Naive B cell (primary cell): ENCODE results near the gene NSUN4. TPM values are rescaled to one million over a fixed set of nuclear protein-coding genes. Genes with fewer than 3 reads are reported as not detected.
"Not testable (repeated sequence)": the region's sequence is repeated elsewhere in the genome, so short reads cannot be mapped to it uniquely, and the experiment has no call there.

ENCODE experiments used
- ATAC-seq, 2 donors: fragments of 150-1000 bp; cut with Tn5 transposase; 2 replicates each; pipeline ENCODE4 v1.10.0; 2021; ENCODE audit warnings: low read depth in 2 of 2, mild to moderate bottlenecking in 2 of 2, moderate library complexity in 2 of 2
- DNase-seq: peaks from one replicate; pipeline ENCODE4 v3.0.0; 2022
- H3K27ac Mint-ChIP-seq, 6 donors: one replicate each; pipeline ENCODE4 v1.8.0; 2020 to 2022; ENCODE audit warnings: mild to moderate bottlenecking in 6 of 6, mixed read lengths in 6 of 6, moderate library complexity in 5 of 6, inconsistent platforms in 2 of 6
- H3K27me3 Mint-ChIP-seq, 3 donors: one replicate each; pipeline ENCODE4 v1.8.0; 2021 to 2022; ENCODE audit warnings: mixed read lengths in 3 of 3, mild to moderate bottlenecking in 1 of 3
- H3K36me3 Mint-ChIP-seq, 2 donors: one replicate each; pipeline ENCODE4 v1.8.0; 2020 to 2022; ENCODE audit warnings: mixed read lengths in 2 of 2, inconsistent platforms in 1 of 2, mild to moderate bottlenecking in 1 of 2
- H3K4me1 Mint-ChIP-seq, 3 donors: one replicate each; pipeline ENCODE4 v1.8.0; 2020 to 2022; ENCODE audit warnings: mixed read lengths in 3 of 3, inconsistent platforms in 1 of 3, mild to moderate bottlenecking in 1 of 3, moderate library complexity in 1 of 3
- H3K4me3 Mint-ChIP-seq, 8 donors: one replicate each; pipeline ENCODE4 v1.8.0; 2020 to 2022; ENCODE audit warnings: mild to moderate bottlenecking in 8 of 8, mixed read lengths in 8 of 8, moderate library complexity in 8 of 8, inconsistent platforms in 2 of 8
- H3K9me3 Mint-ChIP-seq, 7 donors: one replicate each; pipeline ENCODE4 v1.8.0; 2020 to 2022; ENCODE audit warnings: mixed read lengths in 7 of 7, mild to moderate bottlenecking in 5 of 7, inconsistent platforms in 2 of 7, moderate library complexity in 1 of 7
- polyA plus RNA-seq, 6 donors: library from polyadenylated mRNA; unstranded; fragments of 300-500 nt; fragmentation: Illumina TruSeq; gene quantifications; one replicate each; pipeline ENCODE4 v1.2.3, GENCODE V29; 2021; ENCODE audit warnings: low read depth in 6 of 6

The NSUN4 gene
- polyA plus RNA-seq, 6 donors from 2014 or later, result 20.4 to 32.2 (median 23.6) TPM

DNA sequence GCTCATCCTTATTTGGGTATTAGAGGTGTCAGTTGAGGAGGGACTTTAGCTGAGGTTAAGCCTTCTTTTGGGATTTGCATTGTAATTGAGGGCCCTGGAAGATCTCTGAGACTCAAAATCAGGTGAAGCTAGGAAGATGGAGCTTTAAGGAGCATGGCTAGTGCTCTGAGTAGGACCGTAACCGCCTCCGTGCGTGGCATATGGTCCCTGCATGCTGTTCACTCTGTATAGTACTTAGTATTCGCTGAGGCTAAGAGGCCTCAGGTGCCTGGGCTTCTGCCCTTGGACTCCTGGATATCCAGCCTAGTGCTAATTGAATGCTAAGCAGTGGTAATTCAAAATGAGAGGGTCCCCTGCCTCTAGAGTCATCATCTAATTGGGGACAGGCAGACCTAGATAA, 22.5 kb downstream of the NSUN4 start:
- no peak overlapping the region for H3K4me3 Mint-ChIP-seq
- peaks cover 11 to 19% of the 10 kb centered on the region in 2 donors for H3K36me3 Mint-ChIP-seq
- DNase-seq, result no peak
- no peaks in the 10 kb centered on the region for H3K4me1 Mint-ChIP-seq
- no peaks in the 10 kb centered on the region for H3K9me3 Mint-ChIP-seq
- ATAC-seq, result no peak
- peak overlapping the region in 1 of 6 donors; percentile 72 for H3K27ac Mint-ChIP-seq
- H3K27me3 Mint-ChIP-seq, result no peaks in the 10 kb centered on the region

DNA sequence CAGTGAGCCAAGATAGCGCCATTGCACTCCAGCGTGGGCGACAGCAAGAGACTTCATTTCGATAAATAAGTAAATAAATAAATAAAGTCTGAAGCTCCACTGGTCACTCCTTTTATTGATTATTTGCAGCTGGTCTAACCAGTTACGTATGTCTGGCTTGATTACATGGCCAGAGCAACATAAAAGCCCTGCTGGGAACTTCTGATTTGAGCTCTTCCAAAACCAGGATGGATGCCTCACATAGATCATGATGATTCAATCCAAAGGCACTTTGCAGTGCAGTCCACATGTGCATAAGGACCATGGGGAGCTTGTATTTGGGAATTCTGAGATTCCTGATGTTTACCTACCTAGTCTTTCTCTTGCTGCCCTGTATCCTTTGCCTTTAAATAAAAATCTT, 24.0 kb downstream of the NSUN4 start:
- peak overlapping the region in 1 of 6 donors; percentile 44 for H3K27ac Mint-ChIP-seq

DNA sequence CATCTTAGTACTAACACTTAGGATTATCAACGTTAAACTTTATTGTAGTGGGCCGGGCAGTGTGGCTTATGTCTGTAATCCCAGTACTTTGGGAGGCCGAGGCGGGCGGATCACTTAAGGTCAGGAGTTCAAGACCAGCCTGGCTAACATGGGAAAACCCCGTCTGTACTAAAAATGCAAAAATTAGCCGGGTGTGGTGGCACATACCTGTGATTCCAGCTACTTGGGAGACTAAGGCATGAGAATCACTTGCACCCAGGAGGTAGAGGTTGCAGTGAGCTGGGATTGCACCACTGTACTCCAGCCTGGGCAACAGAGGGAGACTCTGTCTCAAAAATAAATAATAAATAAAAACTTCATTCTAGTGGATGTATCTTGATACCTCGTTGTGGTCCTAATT, 25.2 kb downstream of the NSUN4 start:
- H3K4me1 Mint-ChIP-seq, result peaks cover 6 to 13% (median 9%) of the 10 kb centered on the region in 3 donors
- H3K4me3 Mint-ChIP-seq, ATAC-seq, H3K27ac Mint-ChIP-seq, DNase-seq, H3K9me3 Mint-ChIP-seq, H3K27me3 Mint-ChIP-seq: not testable (repeated sequence)
- H3K36me3 Mint-ChIP-seq, result peaks cover 6 to 19% of the 10 kb centered on the region in 2 donors

More for the DNA sequence above, 24.0 kb downstream of the NSUN4 start:
- Mint-ChIP-seq H3K9me3 (no peaks in the 10 kb centered on the region), H3K36me3 (peaks cover 11 to 19% of the 10 kb centered on the region in 2 donors), H3K4me1 (peaks cover 0 to 4% (median 4%) of the 10 kb centered on the region in 3 donors), H3K4me3 (no peak overlapping the region), H3K27me3 (no peaks in the 10 kb centered on the region)
- DNase-seq, result no peak
- no peak for ATAC-seq

DNA sequence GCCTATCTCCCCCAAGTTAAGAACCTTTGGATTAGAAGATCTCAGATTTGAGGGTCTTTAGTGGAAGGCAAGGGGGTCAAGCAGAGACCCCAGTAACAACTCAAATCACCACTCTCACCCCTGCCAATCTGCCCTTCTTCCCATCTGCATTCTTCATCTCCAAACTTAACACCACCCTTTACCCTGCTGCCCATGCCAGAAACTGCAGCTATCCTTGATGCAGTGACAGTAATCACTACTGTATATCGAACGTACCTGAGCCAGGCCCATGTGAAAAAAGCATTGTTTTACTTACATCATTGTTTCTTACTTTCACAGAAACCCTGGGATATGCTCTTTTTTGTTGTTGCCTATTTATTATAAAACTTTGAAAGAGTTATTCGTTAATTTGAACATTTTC, 26.5 kb downstream of the NSUN4 start:
- no peak for ATAC-seq
- no peak overlapping the region for H3K4me3 Mint-ChIP-seq
- peaks cover 4 to 19% of the 10 kb centered on the region in 2 donors for H3K36me3 Mint-ChIP-seq
- H3K4me1 Mint-ChIP-seq, result peaks cover 6 to 20% (median 9%) of the 10 kb centered on the region in 3 donors
- H3K27ac Mint-ChIP-seq, result peak overlapping the region in 2 of 6 donors; percentile 36 to 60
- DNase-seq, result no peak
- H3K9me3 Mint-ChIP-seq, result no peaks in the 10 kb centered on the region
- no peaks in the 10 kb centered on the region for H3K27me3 Mint-ChIP-seq

DNA sequence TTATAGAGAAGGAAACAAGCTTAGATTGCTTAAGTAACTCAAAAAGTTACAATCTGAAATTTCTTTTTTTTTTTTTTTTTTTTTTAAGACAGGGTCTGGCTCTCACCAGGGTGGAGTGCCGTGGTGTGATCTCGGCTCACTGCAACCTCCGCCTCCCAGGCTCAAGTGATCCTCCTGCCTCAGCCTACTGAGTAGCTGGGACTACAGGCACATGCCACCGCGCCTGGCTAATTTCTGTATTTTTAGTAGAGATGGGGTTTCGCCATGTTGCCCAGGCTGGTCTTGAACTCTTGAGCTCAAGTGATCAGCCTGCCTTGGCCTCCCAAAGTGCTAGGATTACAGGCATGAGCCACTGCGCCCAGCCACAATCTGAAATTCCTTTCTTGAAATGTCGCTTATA, 27.1 kb downstream of the NSUN4 start:
- not testable (repeated sequence) for H3K9me3 Mint-ChIP-seq, H3K27ac Mint-ChIP-seq, H3K27me3 Mint-ChIP-seq, ATAC-seq, DNase-seq, H3K4me3 Mint-ChIP-seq
- H3K36me3 Mint-ChIP-seq, result peaks cover 6 to 20% of the 10 kb centered on the region in 2 donors
- peaks cover 6 to 24% (median 12%) of the 10 kb centered on the region in 3 donors for H3K4me1 Mint-ChIP-seq

DNA sequence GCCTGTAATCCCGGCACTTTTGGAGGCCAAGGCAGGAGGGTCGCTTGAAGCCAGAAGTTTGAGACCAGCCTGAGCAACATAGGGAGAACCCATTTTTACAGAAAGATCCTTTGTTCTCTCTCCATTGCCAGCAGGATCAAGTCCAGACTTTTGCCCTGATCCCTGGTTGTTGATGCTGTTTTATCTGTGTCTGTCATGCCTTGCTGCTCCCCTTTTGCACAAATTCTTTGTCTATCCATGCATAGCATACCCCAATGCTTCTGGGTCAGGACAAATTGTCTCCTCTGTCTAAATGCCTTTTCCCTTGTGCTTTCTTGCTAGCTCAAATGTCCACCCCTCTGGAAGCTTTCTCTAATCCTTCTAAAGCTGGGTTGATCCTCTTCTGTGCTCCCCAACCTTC, 28.2 kb downstream of the NSUN4 start:
- ATAC-seq (no peak), DNase-seq (no peak)
- peak overlapping the region in 1 of 6 donors; percentile 8 for H3K27ac Mint-ChIP-seq
- H3K4me3 Mint-ChIP-seq, result no peak overlapping the region
- H3K27me3 Mint-ChIP-seq, result no peaks in the 10 kb centered on the region
- peaks cover 9 to 22% of the 10 kb centered on the region in 2 donors for H3K36me3 Mint-ChIP-seq
- H3K9me3 Mint-ChIP-seq, result no peaks in the 10 kb centered on the region
- H3K4me1 Mint-ChIP-seq, result peaks cover 16 to 33% (median 20%) of the 10 kb centered on the region in 3 donors

DNA sequence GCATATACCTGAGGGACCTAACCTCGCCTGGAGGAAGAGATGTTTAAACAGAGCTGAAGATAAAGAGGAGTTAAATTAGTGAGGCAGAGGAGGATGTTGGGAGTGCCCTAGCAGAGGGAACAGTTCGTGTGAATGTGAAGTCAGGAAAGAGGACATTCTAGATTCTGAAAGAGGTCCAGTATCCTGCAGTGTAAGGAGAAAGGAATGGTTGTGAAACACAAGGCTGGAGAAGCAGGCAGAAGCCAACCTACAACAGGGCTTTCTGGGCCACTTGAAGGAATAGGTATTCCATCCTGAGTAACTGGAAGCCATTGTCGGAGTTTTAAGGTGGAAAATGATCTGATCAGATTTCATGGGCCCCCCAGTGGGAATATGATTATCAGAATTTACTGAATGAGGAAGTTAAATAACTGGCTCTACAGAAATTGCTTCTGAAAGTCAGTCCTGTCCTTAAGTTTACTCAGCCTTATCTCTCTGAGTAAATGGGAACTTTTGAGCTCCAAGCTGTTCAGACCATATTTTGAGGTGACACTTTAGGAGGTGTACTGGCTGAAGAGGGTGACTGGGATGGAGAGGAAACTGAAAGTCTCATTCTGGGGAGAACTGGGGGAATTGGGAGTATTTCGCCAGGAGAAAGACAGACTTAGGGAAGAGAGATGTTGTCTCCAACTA, 29.1 kb downstream of the NSUN4 start:
- no peak for ATAC-seq
- Mint-ChIP-seq H3K4me1 (peaks cover 18 to 33% (median 20%) of the 10 kb centered on the region in 3 donors), H3K36me3 (peaks cover 9 to 22% of the 10 kb centered on the region in 2 donors), H3K4me3 (peak overlapping the region in 1 of 8 donors; percentile 9), H3K27ac (peak overlapping the region; percentile 8 to 90 (median 56)), H3K9me3 (no peaks in the 10 kb centered on the region), H3K27me3 (no peaks in the 10 kb centered on the region)
- DNase-seq, result no peak

DNA sequence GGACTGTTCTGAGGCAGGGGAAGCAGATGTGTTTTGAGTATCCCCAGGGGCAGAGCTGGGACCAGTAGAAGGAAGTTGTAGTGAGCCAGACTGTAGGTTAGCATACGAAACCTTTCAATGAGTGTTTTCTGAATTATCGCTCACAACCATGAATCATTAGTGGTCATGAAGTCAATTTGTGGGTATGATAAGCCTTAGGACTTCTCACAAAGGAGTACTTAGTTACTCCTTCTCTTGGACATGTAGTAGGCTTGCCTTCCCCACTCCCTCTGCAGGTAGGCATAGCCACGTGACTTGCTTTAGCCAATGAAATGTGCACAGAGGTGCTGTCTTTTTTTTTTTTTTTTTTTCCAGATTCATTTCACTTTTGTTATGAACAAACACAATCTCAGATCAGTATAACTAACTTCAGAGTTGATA, 29.6 kb downstream of the NSUN4 start:
- peaks cover 18 to 33% (median 20%) of the 10 kb centered on the region in 3 donors for H3K4me1 Mint-ChIP-seq
- no peak for DNase-seq

DNA sequence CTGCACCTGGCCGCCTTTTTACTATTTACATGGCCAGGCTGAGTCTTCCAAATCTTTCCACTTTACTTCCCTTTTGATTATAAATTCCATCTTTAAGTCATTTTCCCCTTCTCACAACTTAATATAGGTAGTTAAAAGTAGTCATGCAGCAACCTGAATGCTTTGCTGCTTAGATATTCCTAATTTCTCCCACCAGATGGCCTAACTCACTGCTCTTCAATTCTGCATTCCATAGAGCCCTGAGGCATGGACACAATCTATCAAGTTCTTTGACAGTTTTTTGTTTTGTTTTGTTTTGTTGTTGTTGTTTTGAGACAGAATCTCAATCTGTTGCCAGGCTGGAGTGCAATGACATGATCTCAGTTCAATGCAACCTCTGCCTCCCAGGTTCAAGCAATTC, 31.8 kb downstream of the NSUN4 start:
- H3K36me3 Mint-ChIP-seq, result peaks cover 9 to 16% of the 10 kb centered on the region in 2 donors
- H3K4me3 Mint-ChIP-seq, result no peak overlapping the region
- ATAC-seq (no peak), DNase-seq (no peak)
- no peak overlapping the region for H3K27ac Mint-ChIP-seq
- H3K27me3 Mint-ChIP-seq, result no peaks in the 10 kb centered on the region
- H3K9me3 Mint-ChIP-seq, result no peaks in the 10 kb centered on the region
- peaks cover 18 to 33% (median 20%) of the 10 kb centered on the region in 3 donors for H3K4me1 Mint-ChIP-seq

More for the DNA sequence above, 29.6 kb downstream of the NSUN4 start:
- H3K9me3 Mint-ChIP-seq, result no peaks in the 10 kb centered on the region
- no peaks in the 10 kb centered on the region for H3K27me3 Mint-ChIP-seq
- peaks cover 9 to 17% of the 10 kb centered on the region in 2 donors for H3K36me3 Mint-ChIP-seq
- ATAC-seq, result peak in 1 of 2 donors; percentile 34
- H3K27ac Mint-ChIP-seq, result peak overlapping the region; percentile 8 to 90 (median 47)
- peak overlapping the region in 1 of 8 donors; percentile 9 for H3K4me3 Mint-ChIP-seq

DNA sequence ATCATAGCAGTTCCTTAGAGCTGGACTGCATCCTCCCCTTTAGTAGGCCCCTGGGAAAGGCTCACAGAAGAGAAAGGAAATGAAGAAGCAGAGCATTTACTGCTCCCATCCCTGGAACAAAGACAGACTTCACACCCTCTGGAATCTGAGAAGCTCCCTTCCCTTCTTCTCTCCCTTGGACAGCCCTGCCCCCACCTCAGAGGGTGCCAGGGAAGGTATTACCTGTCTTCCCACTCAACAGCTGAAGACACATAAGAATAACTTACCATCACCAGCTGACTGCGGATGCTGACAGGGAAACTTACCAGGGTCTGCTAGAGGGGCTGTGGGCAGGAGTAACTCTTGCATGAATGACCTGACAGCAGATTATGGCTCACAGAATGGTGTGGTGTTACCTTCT, 39.4 kb downstream of the NSUN4 start:
- Mint-ChIP-seq H3K9me3 (peaks cover 4 to 15% (median 7%) of the 10 kb centered on the region in 7 donors), H3K4me1 (no peaks in the 10 kb centered on the region), H3K36me3 (peaks cover 0 to 8% of the 10 kb centered on the region in 2 donors), H3K27me3 (no peaks in the 10 kb centered on the region), H3K27ac (no peak overlapping the region), H3K4me3 (no peak overlapping the region)
- DNase-seq, result no peak
- ATAC-seq, result no peak

DNA sequence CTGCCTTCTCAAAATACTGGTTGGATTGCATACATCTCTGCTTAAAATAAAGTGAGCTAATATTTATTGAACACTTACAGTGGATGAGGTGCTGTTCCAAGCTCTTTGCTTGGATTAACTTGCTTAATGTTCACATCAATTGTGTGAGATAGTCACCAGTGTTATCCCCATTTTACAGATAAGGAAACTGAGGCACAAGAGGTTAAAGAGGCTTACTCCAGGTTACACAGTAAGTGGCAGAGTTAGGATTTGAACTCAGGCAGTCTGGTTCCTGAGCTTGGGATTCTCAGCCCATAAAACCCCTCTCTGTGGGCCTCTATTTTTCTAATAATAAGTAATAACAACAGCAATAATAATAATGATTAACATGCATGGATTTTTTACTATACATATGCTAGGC, 39.9 kb downstream of the NSUN4 start:
- peaks cover 0 to 8% of the 10 kb centered on the region in 2 donors for H3K36me3 Mint-ChIP-seq
- H3K27ac Mint-ChIP-seq, result no peak overlapping the region
- H3K9me3 Mint-ChIP-seq, result peaks cover 4 to 15% (median 9%) of the 10 kb centered on the region in 7 donors
- ATAC-seq, result no peak
- H3K4me1 Mint-ChIP-seq, result no peaks in the 10 kb centered on the region
- H3K27me3 Mint-ChIP-seq, result no peaks in the 10 kb centered on the region
- DNase-seq, result no peak
- no peak overlapping the region for H3K4me3 Mint-ChIP-seq

DNA sequence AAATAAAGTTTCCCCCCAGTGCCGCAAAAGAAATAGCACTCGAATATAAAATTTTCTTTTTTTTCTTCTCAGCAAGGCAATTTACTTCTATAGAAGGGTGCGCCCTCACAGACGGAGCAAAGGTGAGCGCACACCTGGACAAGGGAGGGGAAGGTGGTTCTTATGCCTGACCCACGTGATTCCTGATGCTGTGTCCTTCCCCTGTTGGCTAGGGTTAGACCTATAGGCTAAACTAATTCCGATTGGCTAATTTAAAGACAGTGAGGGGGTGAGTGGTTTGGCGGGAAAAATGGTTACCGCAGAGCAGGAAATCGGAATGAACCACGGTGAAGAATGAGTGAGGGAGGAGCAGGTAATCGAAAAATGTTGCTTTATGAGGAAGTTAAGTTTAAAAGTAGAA, 52.9 kb downstream of the NSUN4 start:
- Mint-ChIP-seq H3K27ac (no peak overlapping the region), H3K4me1 (peaks cover 9 to 16% (median 15%) of the 10 kb centered on the region in 3 donors), H3K36me3 (peaks cover 14 to 24% of the 10 kb centered on the region in 2 donors), H3K9me3 (peaks cover 10 to 21% (median 13%) of the 10 kb centered on the region in 7 donors), H3K4me3 (peak overlapping the region; percentile 68 to 88 (median 80)), H3K27me3 (peaks cover 22 to 42% (median 39%) of the 10 kb centered on the region in 3 donors)
- DNase-seq (no peak), ATAC-seq (no peak)

DNA sequence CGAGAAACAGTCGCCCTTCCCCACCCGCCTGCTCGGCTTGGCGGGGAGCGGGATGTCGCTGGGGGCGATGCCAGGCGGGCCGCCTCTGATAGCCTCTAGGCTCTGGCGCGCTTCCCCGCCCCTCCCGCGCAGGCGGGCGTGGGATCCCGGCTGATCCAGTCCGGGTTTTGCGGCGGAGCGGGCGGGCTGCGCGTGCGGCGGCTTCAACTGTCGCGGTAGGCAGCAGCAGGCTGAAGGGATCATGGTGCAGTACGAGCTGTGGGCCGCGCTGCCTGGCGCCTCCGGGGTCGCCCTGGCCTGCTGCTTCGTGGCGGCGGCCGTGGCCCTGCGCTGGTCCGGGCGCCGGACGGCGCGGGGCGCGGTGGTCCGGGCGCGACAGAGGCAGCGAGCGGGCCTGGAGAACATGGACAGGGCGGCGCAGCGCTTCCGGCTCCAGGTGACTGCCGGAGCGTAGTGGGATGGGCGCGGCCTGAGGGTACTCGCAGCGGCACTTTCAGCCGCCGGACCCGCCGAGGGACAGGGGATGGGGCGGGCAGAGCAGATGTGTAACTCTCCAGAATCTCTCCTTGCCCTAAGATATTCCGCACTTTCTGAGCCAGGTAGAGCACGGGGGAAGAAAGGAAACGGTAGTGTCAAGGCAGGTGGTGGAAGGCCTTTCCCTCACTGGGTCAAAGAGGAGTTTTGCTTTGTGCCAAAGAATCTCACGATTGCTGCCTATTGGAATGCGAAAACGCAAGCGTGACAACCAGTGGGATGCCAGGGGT, 53.7 kb downstream of the NSUN4 start, which contains the start of gene FAAH:
Gene FAAH (plus strand): TSS at position 210 of the 764 bp plus-strand sequence. CDS start 32 bp downstream, at position 242.
- peak; percentile 46 for DNase-seq
- H3K27ac Mint-ChIP-seq, result peak within 1 kb of the TSS in 2 of 6 donors; percentile 24 to 85

More for the DNA sequence above, 53.7 kb downstream of the NSUN4 start, which contains the start of gene FAAH:
- peak; percentile 74 to 84 for ATAC-seq
- Mint-ChIP-seq H3K36me3 (peaks cover 14 to 24% of the 10 kb centered on the region in 2 donors), H3K27me3 (peaks cover 28 to 47% (median 44%) of the 10 kb centered on the region in 3 donors), H3K9me3 (peaks cover 10 to 21% (median 13%) of the 10 kb centered on the region in 7 donors), H3K4me1 (peaks cover 9 to 16% (median 15%) of the 10 kb centered on the region in 3 donors), H3K4me3 (peak within 1 kb of the TSS; percentile 68 to 88 (median 81))
